Neural progenitor cell (in vitro differentiated cells): Measurements from ENCODE around the gene GPHN. TPM values are rescaled to one million over a fixed set of nuclear protein-coding genes. Genes with fewer than 3 reads are reported as not detected.

Experiments used
- DNase-seq: peaks from one replicate; pipeline ENCODE4 v3.0.0-alpha.2; 2016; ENCODE audit warnings: low spot score
- H2AFZ ChIP-seq: fragments of 200-600 bp; sonication (generic); replicated peaks from 2 replicates; pipeline ENCODE4 v1.6.1; 2016; ENCODE audit warnings: antibody characterized with exemption
- H3F3A ChIP-seq: fragments of 200-600 bp; sonication (generic); 2 replicates; pipeline ENCODE4 v1.6.1; 2016; ENCODE audit warnings: antibody characterized with exemption, low read depth
- H3K27ac ChIP-seq: fragments of 200-600 bp; sonication (generic); 2 replicates; pipeline ENCODE4 v1.5.1; 2016; ENCODE audit warnings: mild to moderate bottlenecking
- H3K27me3 ChIP-seq: fragments of 200-600 bp; sonication (generic); 2 replicates; pipeline ENCODE4 v1.6.1; 2016; ENCODE audit warnings: mild to moderate bottlenecking, moderate library complexity
- H3K36me3 ChIP-seq: fragments of 200-600 bp; sonication (generic); 2 replicates; pipeline ENCODE4 v1.5.1; 2016
- H3K4me1 ChIP-seq: fragments of 200-600 bp; sonication (generic); 2 replicates; pipeline ENCODE4 v1.6.1; 2016; ENCODE audit warnings: mixed run types
- H3K4me2 ChIP-seq: fragments of 200-600 bp; sonication (generic); 2 replicates; pipeline ENCODE4 v1.6.1; 2016
- H3K4me3 ChIP-seq: fragments of 200-600 bp; sonication (generic); 2 replicates; pipeline ENCODE4 v1.5.1; 2016
- H3K79me2 ChIP-seq: fragments of 200-600 bp; sonication (generic); 2 replicates; pipeline ENCODE4 v1.6.1; 2016; ENCODE audit warnings: low read depth
- H3K9ac ChIP-seq: fragments of 200-600 bp; sonication (generic); 2 replicates; pipeline ENCODE4 v1.6.1; 2016
- H3K9me3 ChIP-seq: fragments of 200-600 bp; sonication (generic); 2 replicates; pipeline ENCODE4 v1.5.1; 2016; ENCODE audit warnings: low read depth
- H4K20me1 ChIP-seq: fragments of 200-600 bp; sonication (generic); 2 replicates; pipeline ENCODE4 v1.6.1; 2016; ENCODE audit warnings: low read depth
- H3K27ac Mint-ChIP-seq: 3 replicates; pipeline ENCODE4 v1.8.0; 2021; ENCODE audit warnings: mixed read lengths
- H3K27me3 Mint-ChIP-seq: 2 replicates; pipeline ENCODE4 v1.8.0; 2022; ENCODE audit warnings: low read depth, mild to moderate bottlenecking, inconsistent platforms, moderate library complexity, mixed read lengths; ENCODE audit not compliant: insufficient read depth
- H3K36me3 Mint-ChIP-seq: 3 replicates; pipeline ENCODE4 v1.8.0; 2021; ENCODE audit warnings: mixed read lengths
- H3K4me1 Mint-ChIP-seq: 3 replicates; pipeline ENCODE4 v1.8.0; 2021; ENCODE audit warnings: mixed read lengths
- H3K4me3 Mint-ChIP-seq: 3 replicates; pipeline ENCODE4 v1.8.0; 2021; ENCODE audit warnings: mild to moderate bottlenecking, moderate library complexity, mixed read lengths
- H3K9me3 Mint-ChIP-seq: 3 replicates; pipeline ENCODE4 v1.8.0; 2020; ENCODE audit warnings: mixed read lengths
- EZH2 ChIP-seq: fragments of 200-600 bp; sonication (generic); IDR thresholded peaks from 2 replicates; pipeline ENCODE4 v1.6.1; 2017; ENCODE audit warnings: antibody characterized with exemption, mild to moderate bottlenecking, moderate library complexity
- EZH2phosphoT487 ChIP-seq: fragments of 200-600 bp; sonication (generic); IDR thresholded peaks from 2 replicates; pipeline ENCODE4 v1.6.1; 2017; ENCODE audit warnings: antibody characterized with exemption
- total RNA-seq: library from RNA; depleted of rRNA; stranded (reverse); fragments of >200 nt; gene quantifications from 2 replicates; pipeline ENCODE4 v1.2.3, GENCODE V29; 2015; ENCODE audit warnings: low replicate concordance
- TF ChIP-seq, protein P1 (sequence below): fragments of 200-600 bp; sonication (generic); IDR thresholded peaks from 2 replicates; pipeline ENCODE4 v1.5.1; 2017; ENCODE audit warnings: antibody characterized with exemption, mild to moderate bottlenecking

The GPHN gene
- total RNA-seq, 1 donor from 2014 or later: 42.9 TPM

DNA sequence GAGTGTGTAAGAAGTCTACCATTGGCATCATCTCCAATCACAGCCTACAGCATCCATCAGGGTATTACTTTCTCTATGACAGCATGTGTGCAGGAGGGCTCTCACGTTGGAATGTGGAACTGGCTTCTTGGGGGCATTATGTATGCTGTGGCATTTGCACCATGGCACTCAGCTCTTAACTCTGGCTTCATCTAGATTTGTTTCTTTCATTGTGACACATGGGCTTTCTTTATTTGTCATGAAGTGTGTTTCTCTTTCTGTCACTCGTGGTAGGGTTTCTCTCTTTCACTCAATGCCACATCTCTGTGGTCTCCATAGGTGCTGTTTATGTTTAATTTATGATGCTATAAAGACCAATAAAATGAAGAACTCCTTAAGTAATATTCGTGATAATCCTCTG is 490.1 kb downstream of the GPHN start:
- no peak overlapping the region for H3K4me2 ChIP-seq
- no peaks in the 10 kb centered on the region for H3K9me3 ChIP-seq
- no peak overlapping the region for H2AFZ ChIP-seq
- no peaks in the 10 kb centered on the region for H3K27me3 ChIP-seq
- TF ChIP-seq, protein P1, sequence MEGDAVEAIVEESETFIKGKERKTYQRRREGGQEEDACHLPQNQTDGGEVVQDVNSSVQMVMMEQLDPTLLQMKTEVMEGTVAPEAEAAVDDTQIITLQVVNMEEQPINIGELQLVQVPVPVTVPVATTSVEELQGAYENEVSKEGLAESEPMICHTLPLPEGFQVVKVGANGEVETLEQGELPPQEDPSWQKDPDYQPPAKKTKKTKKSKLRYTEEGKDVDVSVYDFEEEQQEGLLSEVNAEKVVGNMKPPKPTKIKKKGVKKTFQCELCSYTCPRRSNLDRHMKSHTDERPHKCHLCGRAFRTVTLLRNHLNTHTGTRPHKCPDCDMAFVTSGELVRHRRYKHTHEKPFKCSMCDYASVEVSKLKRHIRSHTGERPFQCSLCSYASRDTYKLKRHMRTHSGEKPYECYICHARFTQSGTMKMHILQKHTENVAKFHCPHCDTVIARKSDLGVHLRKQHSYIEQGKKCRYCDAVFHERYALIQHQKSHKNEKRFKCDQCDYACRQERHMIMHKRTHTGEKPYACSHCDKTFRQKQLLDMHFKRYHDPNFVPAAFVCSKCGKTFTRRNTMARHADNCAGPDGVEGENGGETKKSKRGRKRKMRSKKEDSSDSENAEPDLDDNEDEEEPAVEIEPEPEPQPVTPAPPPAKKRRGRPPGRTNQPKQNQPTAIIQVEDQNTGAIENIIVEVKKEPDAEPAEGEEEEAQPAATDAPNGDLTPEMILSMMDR: no peak
- TF ChIP-seq EZH2 (no peak), EZH2phosphoT487 (no peak)
- no peaks in the 10 kb centered on the region for H3K36me3 ChIP-seq
- H3K4me3 ChIP-seq: no peak overlapping the region
- no peaks in the 10 kb centered on the region for H3F3A ChIP-seq
- no peaks in the 10 kb centered on the region for H3K4me1 ChIP-seq
- no peak overlapping the region for H3K4me3 Mint-ChIP-seq
- no peak overlapping the region for H3K27ac Mint-ChIP-seq
- no peak for DNase-seq
- no peak overlapping the region for H3K9ac ChIP-seq
- H3K9me3 Mint-ChIP-seq: no peaks in the 10 kb centered on the region
- H3K27ac ChIP-seq: no peak overlapping the region
- no peaks in the 10 kb centered on the region for H3K79me2 ChIP-seq
- H3K4me1 Mint-ChIP-seq: no peaks in the 10 kb centered on the region
- H3K36me3 Mint-ChIP-seq: no peaks in the 10 kb centered on the region
- H3K27me3 Mint-ChIP-seq: no peaks in the 10 kb centered on the region
- no peaks in the 10 kb centered on the region for H4K20me1 ChIP-seq

DNA sequence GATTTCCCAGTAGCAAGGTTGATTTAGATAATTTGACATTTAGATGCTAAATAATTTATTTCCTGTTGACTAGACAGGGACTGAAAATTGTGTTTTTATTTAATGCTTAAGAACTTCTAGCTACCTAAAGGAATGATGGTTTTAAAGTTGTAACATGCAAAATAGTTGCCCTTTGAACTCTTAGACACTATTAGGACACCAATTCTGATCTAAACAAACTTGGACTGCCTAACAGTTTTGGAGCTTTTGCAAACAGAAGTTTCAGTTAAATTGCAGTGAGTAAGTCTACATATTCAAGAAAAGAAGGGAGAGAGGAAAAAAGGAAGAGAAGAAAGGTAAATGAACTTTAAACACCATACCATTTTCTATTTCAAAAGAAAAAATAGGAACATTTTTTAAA is 492.0 kb downstream of the GPHN start:
- no peaks in the 10 kb centered on the region for H3K36me3 Mint-ChIP-seq
- no peaks in the 10 kb centered on the region for H3K4me1 Mint-ChIP-seq
- Histone ChIP-seq H3K4me2 (no peak overlapping the region), H3K79me2 (no peaks in the 10 kb centered on the region), H3K9ac (no peak overlapping the region), H3K9me3 (no peaks in the 10 kb centered on the region), H3K4me3 (no peak overlapping the region), H3K4me1 (no peaks in the 10 kb centered on the region), H4K20me1 (no peaks in the 10 kb centered on the region), H2AFZ (no peak overlapping the region), H3K36me3 (no peaks in the 10 kb centered on the region), H3K27me3 (no peaks in the 10 kb centered on the region), H3K27ac (no peak overlapping the region), H3F3A (no peaks in the 10 kb centered on the region)
- H3K4me3 Mint-ChIP-seq: no peak overlapping the region
- TF ChIP-seq, protein P1: no peak
- TF ChIP-seq EZH2 (no peak), EZH2phosphoT487 (no peak)
- H3K27me3 Mint-ChIP-seq: no peaks in the 10 kb centered on the region
- H3K9me3 Mint-ChIP-seq: no peaks in the 10 kb centered on the region
- H3K27ac Mint-ChIP-seq: no peak overlapping the region
- no peak for DNase-seq

DNA sequence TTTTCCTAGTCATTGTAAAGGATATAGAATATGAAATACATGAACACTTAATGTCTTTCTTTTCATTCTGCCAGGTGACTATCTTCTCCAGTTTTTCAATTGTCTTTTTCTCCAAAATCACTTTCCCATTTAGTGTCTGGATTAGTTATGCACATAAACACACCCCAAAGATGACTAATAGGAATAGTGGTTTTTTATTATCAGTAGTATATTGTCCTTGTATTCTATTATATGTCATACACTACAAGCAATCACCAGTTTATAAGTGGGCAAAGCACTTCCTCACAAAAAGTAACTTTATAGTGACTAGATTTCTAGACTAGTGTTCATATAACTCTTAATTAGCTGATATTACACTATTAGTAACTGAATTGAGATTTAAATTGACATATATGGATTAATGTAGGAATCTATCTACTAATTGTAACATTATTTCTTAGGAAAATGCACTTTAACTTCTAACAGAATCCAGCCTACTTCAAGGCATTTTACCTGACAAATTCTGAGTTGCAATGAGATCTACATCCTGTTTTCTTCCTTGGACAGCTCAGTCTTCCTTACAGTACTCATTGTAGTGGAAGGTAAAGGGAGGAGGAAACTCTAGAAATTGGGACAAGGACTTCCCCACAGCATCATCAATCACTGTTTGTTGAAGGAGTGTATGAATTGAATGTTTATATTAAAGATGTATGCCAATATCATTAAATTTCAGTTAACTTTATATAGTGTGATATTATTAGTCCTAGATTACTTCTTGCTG is 495.2 kb downstream of the GPHN start:
- no peaks in the 10 kb centered on the region for H3K4me1 Mint-ChIP-seq
- H3K4me3 Mint-ChIP-seq: no peak overlapping the region
- Histone ChIP-seq H2AFZ (no peak overlapping the region), H3F3A (no peaks in the 10 kb centered on the region), H3K27me3 (no peaks in the 10 kb centered on the region), H3K79me2 (no peaks in the 10 kb centered on the region), H4K20me1 (no peaks in the 10 kb centered on the region), H3K4me1 (no peaks in the 10 kb centered on the region), H3K27ac (no peak overlapping the region), H3K4me3 (no peak overlapping the region), H3K9me3 (no peaks in the 10 kb centered on the region), H3K4me2 (no peak overlapping the region), H3K9ac (no peak overlapping the region), H3K36me3 (no peaks in the 10 kb centered on the region)
- H3K27me3 Mint-ChIP-seq: no peaks in the 10 kb centered on the region
- no peak overlapping the region for H3K27ac Mint-ChIP-seq
- TF ChIP-seq EZH2: no peak
- no peak for TF ChIP-seq EZH2phosphoT487
- TF ChIP-seq, protein P1: no peak
- no peaks in the 10 kb centered on the region for H3K9me3 Mint-ChIP-seq
- no peak for DNase-seq
- no peaks in the 10 kb centered on the region for H3K36me3 Mint-ChIP-seq
